Nasal cavity respiratory epithelium epithelial cell of viscerocranial mucosa (primary cell): ENCODE results near the gene GORASP1. TPM values are rescaled to one million over a fixed set of nuclear protein-coding genes. Genes with fewer than 3 reads are reported as not detected.

Experiments
- total RNA-seq: library from RNA; depleted of rRNA; stranded (reverse); fragments of >200 nt; gene quantifications from 2 replicates; pipeline ENCODE4 v1.2.3, GENCODE V29; 2014

GORASP1 gene
- 19.1 and 36.2 TPM in 2 replicates for total RNA-seq

DNA sequence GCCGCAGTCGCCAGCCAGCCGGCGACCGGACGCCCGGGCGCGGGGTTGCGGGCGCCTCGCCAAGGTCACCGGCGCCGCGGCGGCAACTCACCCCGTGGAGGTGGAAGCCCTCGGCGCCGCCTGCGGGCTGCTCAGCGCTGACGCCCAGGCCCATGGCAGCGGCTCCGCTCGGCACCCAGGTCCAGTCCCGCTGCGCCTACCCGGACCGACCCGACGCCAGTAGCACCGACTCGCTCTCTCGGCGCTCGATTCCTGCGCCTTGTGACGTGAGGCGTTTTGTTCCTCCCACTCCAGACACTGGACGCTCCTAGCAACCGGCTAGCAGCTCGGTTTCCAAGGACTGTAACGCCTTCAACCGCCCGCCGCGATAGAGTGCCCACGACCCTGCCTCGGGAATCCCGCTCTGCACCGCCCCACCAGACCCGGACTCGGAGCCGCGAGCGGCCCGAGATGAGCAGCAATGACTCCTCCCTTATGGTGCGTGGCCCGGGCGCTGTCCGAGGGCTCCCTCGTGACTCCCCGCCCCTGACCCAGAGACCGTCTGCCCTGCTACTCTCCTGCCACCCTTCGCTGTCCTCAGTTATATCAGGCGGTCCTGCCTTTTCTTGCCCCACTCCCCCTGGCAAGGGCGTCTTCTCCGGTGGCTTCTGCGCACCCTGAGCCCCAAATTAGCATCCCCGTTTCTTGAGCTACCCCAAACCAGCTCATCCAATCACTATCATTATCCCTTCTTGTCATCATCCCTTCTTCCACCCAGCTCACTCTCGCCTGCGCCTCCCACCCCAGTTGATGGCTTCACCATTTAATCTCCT lies at the start of gene GORASP1, which contains the start of gene TTC21A:
Gene GORASP1 (minus strand): TSS at position 240 of the 812 bp plus-strand sequence. CDS start 86 bp downstream, at position 154.
Gene TTC21A (plus strand): TSS at position 293 of the 812 bp plus-strand sequence. CDS start 158 bp downstream, at position 451.

DNA sequence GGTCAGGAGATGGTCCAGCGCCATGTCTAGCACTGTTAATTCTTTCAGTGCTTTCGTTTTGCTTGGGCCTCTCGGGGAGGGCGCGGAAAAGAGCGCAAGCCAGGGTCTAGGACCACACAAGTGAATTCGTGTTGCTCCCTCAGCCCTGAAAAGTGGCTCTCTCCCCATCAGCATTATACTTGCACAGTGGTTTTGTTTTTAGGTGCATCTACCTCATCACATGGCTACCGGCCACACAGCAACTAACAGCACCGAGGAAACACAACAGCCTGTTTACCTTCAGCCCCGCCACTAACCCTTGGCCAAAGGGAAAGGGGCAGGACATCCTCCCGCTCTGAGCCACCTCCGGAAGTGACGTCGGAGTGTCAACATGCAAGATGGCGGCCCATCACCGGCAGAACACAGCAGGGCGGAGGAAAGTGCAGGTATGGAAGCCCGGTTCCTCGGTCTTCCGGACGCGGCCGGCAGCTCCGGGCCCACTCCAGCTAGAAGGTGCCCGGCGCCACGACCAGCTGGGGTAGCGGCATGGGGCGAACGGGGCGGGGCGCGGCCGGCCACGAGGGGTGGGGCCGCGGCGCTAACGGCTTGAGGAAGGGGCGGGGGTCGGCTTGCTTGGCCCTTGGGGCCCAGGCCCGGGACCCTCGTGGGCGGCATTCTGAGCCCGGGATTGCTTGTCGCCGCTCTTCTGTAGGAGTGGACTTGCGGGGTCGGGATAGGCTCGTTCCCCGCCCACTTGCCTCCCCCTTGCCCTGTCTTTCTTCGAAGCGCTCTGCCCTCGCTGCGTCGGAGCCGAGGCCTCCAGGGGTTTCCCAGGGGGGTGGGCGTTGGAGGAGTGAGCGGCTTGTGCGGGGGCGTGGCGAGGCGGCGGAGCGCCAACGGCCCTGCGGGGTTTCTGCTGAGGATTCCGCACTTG lies 55.5 kb downstream of the GORASP1 start, which contains the start of the genes SCN11A and WDR48:
Gene SCN11A (minus strand): TSS at position 296 of the 913 bp plus-strand sequence. CDS start 101,582 bp downstream, outside the sequence.
Gene WDR48 (plus strand): TSS at position 368 of the 913 bp plus-strand sequence. CDS start 10 bp downstream, at position 378.

Other genes with a start within 250 kb of the GORASP1 start
- under 0.01 TPM in 2 replicates for gene SCN11A, start 55.7 kb downstream of the GORASP1 start, total RNA-seq
- gene WDR48, start 55.6 kb downstream of the GORASP1 start, total RNA-seq: 21.9 and 40.2 TPM in 2 replicates
- 0.34 and 2.0 TPM in 2 replicates for gene TTC21A, start 53 bp upstream of the GORASP1 start, total RNA-seq
- 13.2 and 16.4 TPM in 2 replicates for gene CSRNP1, start 46.0 kb upstream of the GORASP1 start, total RNA-seq
- not detected in 2 replicates for gene XIRP1, start 85.0 kb upstream of the GORASP1 start, total RNA-seq
- 0.07 TPM in 1 of 2 replicates, not detected in the other for gene CX3CR1, start 172.4 kb upstream of the GORASP1 start, total RNA-seq
- gene CCR8, start 222.1 kb upstream of the GORASP1 start, total RNA-seq: not detected in 2 replicates